Non-pigmented ciliary epithelial cell (primary cell): ENCODE measurements around the gene GABRB3.

Experiments used
- DNase-seq: peaks from one replicate; pipeline ENCODE4 v3.0.0-alpha.2; 2010; ENCODE audit warnings: low read depth

The GABRB3 gene

GRCh38 chr15:26676115-26676514 lies 96.8 kb downstream of the GABRB3 start:
- DNase-seq = no peak

- DNase-seq = no peak
Observed at GRCh38 chr15:26674467-26674866, 98.4 kb downstream of the GABRB3 start.

GRCh38 chr15:26673445-26673844 lies 99.4 kb downstream of the GABRB3 start:
- DNase-seq = no peak

- no peak for DNase-seq
Observed at GRCh38 chr15:26670116-26670515, 102.8 kb downstream of the GABRB3 start.

- DNase-seq = no peak
Observed at GRCh38 chr15:26667222-26667988, 105.5 kb downstream of the GABRB3 start.

GRCh38 chr15:26665957-26666791 lies 106.7 kb downstream of the GABRB3 start:
- no peak for DNase-seq

- no peak for DNase-seq
Observed at GRCh38 chr15:26662283-26662682, 110.6 kb downstream of the GABRB3 start.

GRCh38 chr15:26661748-26662147 lies 111.1 kb downstream of the GABRB3 start:
- DNase-seq = no peak

- no peak for DNase-seq
Observed at GRCh38 chr15:26661107-26661506, 111.8 kb downstream of the GABRB3 start.

- DNase-seq = no peak
Observed at GRCh38 chr15:26660241-26660640, 112.6 kb downstream of the GABRB3 start.

- DNase-seq = no peak
Observed at GRCh38 chr15:26658290-26658689, 114.6 kb downstream of the GABRB3 start.

- DNase-seq = no peak
Observed at GRCh38 chr15:26656080-26656479, 116.8 kb downstream of the GABRB3 start.

- no peak for DNase-seq
Observed at GRCh38 chr15:26651909-26652308, 121.0 kb downstream of the GABRB3 start.

GRCh38 chr15:26648676-26649075 lies 124.2 kb downstream of the GABRB3 start:
- no peak for DNase-seq

GRCh38 chr15:26644948-26645347 lies 127.9 kb downstream of the GABRB3 start:
- DNase-seq = no peak

- DNase-seq = no peak
Observed at GRCh38 chr15:26641144-26641543, 131.7 kb downstream of the GABRB3 start.

GRCh38 chr15:26640601-26641000 lies 132.3 kb downstream of the GABRB3 start:
- no peak for DNase-seq

GRCh38 chr15:26639966-26640365 lies 132.9 kb downstream of the GABRB3 start:
- no peak for DNase-seq

- DNase-seq = no peak
Observed at GRCh38 chr15:26635614-26636013, 137.3 kb downstream of the GABRB3 start.

- DNase-seq = no peak
Observed at GRCh38 chr15:26635105-26635504, 137.8 kb downstream of the GABRB3 start.

- no peak for DNase-seq
Observed at GRCh38 chr15:26634319-26634718, 138.5 kb downstream of the GABRB3 start.

- no peak for DNase-seq
Observed at GRCh38 chr15:26632500-26632899, 140.4 kb downstream of the GABRB3 start.

GRCh38 chr15:26631894-26632293 lies 141.0 kb downstream of the GABRB3 start:
- DNase-seq = no peak
